ENCODE data around the gene CD226. TPM values are rescaled to one million over a fixed set of nuclear protein-coding genes. Genes with fewer than 3 reads are reported as not detected.

The CD226 gene
- total RNA-seq, 1 donor from 2014 or later, result 5.8 TPM

DNA sequence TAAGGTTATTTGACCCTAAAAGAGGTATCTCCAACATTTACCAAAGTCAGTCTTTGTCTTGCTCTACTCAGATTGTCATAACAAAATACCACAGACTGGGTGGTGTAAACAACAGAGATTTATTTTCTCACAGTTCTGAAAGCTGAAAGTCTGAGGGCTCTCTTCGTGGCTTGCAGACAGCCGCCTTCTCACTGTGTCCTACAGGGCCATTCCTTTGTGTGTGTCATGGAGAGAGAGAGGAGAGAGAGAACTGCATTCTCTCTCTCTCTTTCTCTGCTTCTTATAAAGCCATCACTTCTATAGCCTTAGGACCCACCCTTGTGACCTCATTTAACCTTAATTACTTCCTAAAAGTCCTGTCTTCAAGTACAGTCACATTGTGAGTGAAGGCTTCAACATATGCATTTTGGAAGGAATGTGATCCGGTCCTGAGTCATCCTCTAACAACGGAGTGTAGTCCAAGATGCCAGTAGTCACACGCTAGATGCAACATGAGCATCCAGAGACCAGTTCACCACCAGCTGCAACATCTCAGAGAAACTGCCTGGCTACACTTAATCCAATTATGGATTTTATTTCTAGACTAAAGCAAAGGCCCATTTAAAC is 130.2 kb downstream of the CD226 start:
- Histone ChIP-seq H3K4me3 (no peak overlapping the region), H3K27ac (no peak overlapping the region), H3K27me3 (no peaks in the 10 kb centered on the region), H3K4me1 (no peaks in the 10 kb centered on the region), H3K36me3 (no peaks in the 10 kb centered on the region), H3K9me3 (no peaks in the 10 kb centered on the region)
- ATAC-seq, result no peak
- no peak for DNase-seq
- intact Hi-C loops (cut with DNase I), result no loop called here
- TF ChIP-seq, protein P1, sequence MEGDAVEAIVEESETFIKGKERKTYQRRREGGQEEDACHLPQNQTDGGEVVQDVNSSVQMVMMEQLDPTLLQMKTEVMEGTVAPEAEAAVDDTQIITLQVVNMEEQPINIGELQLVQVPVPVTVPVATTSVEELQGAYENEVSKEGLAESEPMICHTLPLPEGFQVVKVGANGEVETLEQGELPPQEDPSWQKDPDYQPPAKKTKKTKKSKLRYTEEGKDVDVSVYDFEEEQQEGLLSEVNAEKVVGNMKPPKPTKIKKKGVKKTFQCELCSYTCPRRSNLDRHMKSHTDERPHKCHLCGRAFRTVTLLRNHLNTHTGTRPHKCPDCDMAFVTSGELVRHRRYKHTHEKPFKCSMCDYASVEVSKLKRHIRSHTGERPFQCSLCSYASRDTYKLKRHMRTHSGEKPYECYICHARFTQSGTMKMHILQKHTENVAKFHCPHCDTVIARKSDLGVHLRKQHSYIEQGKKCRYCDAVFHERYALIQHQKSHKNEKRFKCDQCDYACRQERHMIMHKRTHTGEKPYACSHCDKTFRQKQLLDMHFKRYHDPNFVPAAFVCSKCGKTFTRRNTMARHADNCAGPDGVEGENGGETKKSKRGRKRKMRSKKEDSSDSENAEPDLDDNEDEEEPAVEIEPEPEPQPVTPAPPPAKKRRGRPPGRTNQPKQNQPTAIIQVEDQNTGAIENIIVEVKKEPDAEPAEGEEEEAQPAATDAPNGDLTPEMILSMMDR (IDR thresholded peaks at IDR 0.05), result no peak

DNA sequence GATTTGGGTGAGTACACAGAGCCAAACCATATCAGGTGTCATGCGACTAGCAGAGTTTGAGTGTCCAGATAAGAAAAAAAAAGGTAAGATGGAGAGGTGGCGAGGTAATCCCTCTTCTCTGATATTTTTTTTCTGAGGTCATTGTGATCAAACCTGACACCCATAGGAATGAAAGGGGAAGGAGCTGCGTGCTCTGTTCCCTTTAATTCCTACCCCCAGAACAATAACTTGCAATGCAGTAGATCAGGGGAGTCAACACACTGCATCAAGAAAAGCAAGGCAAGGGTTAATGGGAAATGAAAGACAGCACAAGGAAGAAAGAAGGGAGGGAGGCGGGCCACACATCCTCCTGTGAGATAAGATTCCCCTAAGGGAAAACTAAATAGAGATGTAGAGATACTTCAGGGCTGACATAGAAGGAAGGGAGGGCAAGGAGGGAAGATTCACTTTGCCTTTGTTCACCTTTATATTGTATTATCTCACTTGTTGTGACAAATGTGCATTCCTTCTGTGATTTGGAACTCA is 132.8 kb downstream of the CD226 start:
- ATAC-seq, result no peak
- no peaks in the 10 kb centered on the region for H3K27me3 ChIP-seq
- intact Hi-C loops (cut with DNase I), result no loop called here

DNA sequence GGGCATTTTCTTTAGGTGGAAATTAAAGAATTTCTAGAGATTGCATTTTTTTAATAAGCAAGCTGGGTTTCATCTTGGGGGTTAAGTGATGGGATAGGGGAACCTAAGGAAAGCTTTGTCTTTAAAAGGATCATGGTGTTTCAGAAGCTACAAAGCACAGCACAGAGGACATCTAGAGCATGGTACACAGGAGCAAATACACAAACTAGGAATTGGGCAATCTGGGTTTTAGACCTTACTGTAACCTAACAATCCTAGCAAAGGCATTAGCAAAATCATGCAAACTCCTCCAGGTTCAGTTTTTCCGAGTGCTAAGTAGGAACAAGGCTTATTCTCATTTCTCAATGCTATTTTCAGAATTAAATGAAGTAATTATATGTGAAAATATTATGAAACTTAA is 134.1 kb downstream of the CD226 start:
- no peaks in the 10 kb centered on the region for H3K4me1 ChIP-seq
- H3K27me3 ChIP-seq, result no peaks in the 10 kb centered on the region
- intact Hi-C loops (cut with DNase I), result no loop called here
- TF ChIP-seq, protein P1 (IDR thresholded peaks at IDR 0.05), result no peak
- H3K9me3 ChIP-seq, result no peaks in the 10 kb centered on the region
- no peaks in the 10 kb centered on the region for H3K36me3 ChIP-seq
- H3K4me3 ChIP-seq, result no peak overlapping the region
- no peak overlapping the region for H3K27ac ChIP-seq
- DNase-seq, result no peak
- ATAC-seq, result no peak

More for the DNA sequence above, 132.8 kb downstream of the CD226 start:
- Histone ChIP-seq H3K9me3 (no peaks in the 10 kb centered on the region), H3K4me1 (no peaks in the 10 kb centered on the region), H3K36me3 (no peaks in the 10 kb centered on the region), H3K27ac (no peak overlapping the region), H3K4me3 (no peak overlapping the region)
- DNase-seq, result no peak
- TF ChIP-seq, protein P1 (IDR thresholded peaks at IDR 0.05), result no peak

DNA sequence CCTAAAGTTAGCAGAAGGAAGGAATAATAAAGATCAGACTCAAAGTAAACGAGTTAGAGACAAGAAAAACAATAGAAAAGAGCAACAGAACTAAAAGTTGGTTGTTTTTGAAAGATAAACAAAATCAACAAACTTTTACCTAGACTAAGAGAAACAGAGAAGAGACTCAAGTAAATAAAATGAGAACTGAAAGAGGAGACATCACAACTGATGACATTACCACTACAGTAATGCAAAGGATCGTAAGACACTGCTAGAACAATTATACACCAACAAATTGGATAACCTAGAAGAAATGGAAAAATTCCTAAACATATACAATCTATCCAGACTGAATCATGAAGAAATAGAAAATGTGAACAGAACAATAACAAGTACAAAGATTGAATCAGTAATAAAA is 139.3 kb downstream of the CD226 start:
- no peak for ATAC-seq
- H3K9me3 ChIP-seq, result no peaks in the 10 kb centered on the region
- H3K27ac ChIP-seq, result no peak overlapping the region
- intact Hi-C loops (cut with DNase I), result no loop called here
- H3K36me3 ChIP-seq, result no peaks in the 10 kb centered on the region
- no peaks in the 10 kb centered on the region for H3K4me1 ChIP-seq
- H3K27me3 ChIP-seq, result no peaks in the 10 kb centered on the region
- no peak overlapping the region for H3K4me3 ChIP-seq
- TF ChIP-seq, protein P1 (IDR thresholded peaks at IDR 0.05), result no peak
- no peak for DNase-seq

DNA sequence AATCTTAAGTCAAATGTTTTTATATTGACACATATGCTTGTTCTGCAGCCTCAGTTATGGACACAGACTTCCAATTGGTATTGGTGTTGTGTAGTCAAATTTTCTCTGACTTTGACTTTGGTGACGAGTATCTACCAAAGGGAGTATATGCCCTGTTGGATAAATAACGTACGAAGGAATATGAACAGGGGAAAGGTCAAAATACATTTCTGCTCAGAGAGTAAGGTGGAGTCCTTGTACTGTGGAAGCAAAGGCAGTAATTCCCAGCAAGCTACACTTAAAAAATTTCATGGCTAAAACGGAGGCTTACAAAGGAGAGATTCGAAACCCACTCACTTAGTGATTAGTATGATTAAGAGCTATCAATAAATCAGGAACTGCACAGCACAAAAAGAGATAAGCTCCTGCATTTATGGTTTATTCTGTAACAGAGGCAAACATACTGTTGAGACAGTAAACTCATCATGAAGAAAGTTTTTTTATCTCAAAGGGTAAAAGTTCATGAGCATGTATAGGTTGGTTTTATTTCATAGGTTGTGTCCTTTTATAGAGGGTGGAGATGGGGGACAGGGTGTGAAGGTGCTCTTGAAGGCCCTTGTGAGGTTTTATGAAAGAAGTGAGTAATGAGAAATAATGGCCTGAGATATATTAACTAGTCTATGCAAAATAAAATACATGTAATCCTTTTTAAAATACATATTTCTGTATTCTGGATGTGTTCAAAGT is 142.7 kb downstream of the CD226 start:
- Histone ChIP-seq H3K4me1 (no peaks in the 10 kb centered on the region), H3K27me3 (no peaks in the 10 kb centered on the region), H3K27ac (no peak overlapping the region), H3K4me3 (no peak overlapping the region), H3K9me3 (no peaks in the 10 kb centered on the region), H3K36me3 (no peaks in the 10 kb centered on the region)
- intact Hi-C loops (cut with DNase I), result no loop called here
- ATAC-seq, result no peak
- no peak for DNase-seq
- TF ChIP-seq, protein P1 (IDR thresholded peaks at IDR 0.05), result no peak

Data from upper lobe of right lung (tissue), 1 donor.